ENCODE measurements around the gene ESRRG.

Gene ESRRG

DNA sequence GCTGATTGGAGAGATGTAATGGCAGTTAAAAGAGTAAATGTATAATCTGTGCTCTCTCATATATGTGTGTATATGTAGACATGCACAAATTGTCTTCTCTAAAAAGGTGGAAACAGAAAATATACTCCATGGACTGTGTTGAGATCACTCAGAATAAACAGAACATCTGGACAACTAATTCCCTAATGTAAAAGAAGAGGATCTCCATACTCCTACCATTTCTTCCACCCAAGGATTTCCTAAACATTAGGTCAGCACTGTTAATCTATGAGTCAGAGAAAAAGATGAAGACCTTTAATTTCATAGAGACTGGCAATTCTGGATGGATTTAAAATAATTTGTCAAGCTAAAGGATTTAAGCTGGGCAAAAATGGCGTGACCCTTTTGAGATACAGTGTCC is 80.1 kb downstream of the ESRRG start:
- TF ChIP-seq, protein P1, sequence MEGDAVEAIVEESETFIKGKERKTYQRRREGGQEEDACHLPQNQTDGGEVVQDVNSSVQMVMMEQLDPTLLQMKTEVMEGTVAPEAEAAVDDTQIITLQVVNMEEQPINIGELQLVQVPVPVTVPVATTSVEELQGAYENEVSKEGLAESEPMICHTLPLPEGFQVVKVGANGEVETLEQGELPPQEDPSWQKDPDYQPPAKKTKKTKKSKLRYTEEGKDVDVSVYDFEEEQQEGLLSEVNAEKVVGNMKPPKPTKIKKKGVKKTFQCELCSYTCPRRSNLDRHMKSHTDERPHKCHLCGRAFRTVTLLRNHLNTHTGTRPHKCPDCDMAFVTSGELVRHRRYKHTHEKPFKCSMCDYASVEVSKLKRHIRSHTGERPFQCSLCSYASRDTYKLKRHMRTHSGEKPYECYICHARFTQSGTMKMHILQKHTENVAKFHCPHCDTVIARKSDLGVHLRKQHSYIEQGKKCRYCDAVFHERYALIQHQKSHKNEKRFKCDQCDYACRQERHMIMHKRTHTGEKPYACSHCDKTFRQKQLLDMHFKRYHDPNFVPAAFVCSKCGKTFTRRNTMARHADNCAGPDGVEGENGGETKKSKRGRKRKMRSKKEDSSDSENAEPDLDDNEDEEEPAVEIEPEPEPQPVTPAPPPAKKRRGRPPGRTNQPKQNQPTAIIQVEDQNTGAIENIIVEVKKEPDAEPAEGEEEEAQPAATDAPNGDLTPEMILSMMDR (conservative IDR thresholded peaks at IDR 0.05; ENCODE audit: control insufficient read depth, insufficient read depth, low read depth, low read length), result no peak
- no peak for DNase-seq (ENCODE audit: low read depth)
- no peak overlapping the region for H3K4me3 ChIP-seq (ENCODE audit: control insufficient read depth, low read depth, low read length)

DNA sequence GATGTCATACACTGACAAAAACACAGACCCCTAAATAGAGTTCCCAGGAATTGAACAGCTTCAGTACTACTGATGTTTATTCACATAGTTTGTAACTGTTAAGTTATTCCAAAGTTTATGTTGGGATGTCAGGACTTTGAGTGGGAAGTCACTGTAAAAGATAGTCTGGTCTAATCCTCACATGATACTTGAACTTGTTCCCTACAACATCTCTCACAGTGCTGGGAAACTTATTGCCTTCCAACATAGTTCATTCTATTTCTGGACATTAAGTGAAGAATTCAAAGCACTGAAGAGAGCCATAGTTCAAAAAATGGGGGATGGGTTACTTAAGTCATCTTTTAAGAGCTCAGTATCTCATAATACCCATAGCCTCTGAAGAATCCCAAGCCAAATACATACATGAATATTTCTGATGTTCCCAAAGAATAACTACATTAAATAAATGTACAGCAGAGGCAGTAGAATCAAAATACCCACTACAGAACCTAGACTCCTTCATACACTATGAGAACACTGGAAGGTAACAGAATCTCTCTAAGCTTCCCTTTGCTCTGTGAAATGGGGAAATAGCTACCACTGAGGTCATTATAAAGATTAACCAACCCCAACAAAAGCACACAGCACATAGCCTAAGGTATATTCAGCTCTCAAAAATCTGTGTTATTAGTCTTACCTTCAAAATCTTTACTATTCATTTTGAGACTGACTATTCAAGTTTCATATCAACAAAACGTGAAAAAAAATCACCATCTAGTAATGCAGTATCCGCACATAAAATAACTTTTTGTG is 81.4 kb downstream of the ESRRG start:
- DNase-seq (ENCODE audit: low read depth), result no peak
- TF ChIP-seq, protein P1 (conservative IDR thresholded peaks at IDR 0.05; ENCODE audit: control insufficient read depth, insufficient read depth, low read depth, low read length), result no peak
- no peak overlapping the region for H3K4me3 ChIP-seq (ENCODE audit: control insufficient read depth, low read depth, low read length)

DNA sequence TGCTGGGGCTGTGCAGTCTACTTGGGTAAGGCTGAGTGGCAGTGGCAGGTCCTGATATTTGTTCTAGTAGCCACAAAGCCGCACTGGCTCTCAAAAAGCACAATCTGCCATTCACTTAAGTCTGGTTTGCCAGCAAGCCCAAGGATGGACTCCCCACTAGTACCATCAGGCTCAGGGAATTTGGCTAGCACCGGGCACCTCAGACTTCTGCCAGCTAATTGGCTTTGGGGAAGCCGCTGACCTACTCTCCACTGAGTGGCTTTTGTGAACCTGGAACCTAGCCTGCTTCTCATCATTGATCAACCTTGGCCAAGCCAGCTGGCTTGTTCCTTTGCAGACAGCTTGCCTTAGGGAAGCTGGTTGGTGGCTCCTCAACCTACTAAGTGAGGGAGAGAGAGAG is 83.1 kb downstream of the ESRRG start:
- no peak overlapping the region for H3K4me3 ChIP-seq (ENCODE audit: control insufficient read depth, low read depth, low read length)
- DNase-seq (ENCODE audit: low read depth), result no peak
- TF ChIP-seq, protein P1 (conservative IDR thresholded peaks at IDR 0.05; ENCODE audit: control insufficient read depth, insufficient read depth, low read depth, low read length), result no peak

DNA sequence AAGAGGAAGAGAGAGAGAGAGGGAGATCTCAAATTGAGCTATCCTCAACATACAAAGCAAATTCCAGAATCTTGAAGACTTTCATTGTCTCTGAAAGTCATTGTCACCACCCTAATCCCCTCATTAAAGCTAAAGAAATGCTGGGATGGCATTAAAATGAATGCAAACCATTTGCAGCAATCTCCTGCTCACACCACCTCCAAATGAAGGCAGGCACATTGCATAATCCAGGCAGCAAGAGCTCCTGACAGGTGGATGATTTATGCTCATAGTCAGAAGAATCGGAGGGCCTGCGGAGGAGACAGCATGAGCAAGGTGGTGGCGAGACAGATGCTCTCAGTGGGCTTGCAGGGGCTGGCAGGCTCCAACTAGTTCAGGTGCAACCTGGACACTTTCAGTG is 90.2 kb downstream of the ESRRG start:
- DNase-seq (ENCODE audit: low read depth), result no peak

DNA sequence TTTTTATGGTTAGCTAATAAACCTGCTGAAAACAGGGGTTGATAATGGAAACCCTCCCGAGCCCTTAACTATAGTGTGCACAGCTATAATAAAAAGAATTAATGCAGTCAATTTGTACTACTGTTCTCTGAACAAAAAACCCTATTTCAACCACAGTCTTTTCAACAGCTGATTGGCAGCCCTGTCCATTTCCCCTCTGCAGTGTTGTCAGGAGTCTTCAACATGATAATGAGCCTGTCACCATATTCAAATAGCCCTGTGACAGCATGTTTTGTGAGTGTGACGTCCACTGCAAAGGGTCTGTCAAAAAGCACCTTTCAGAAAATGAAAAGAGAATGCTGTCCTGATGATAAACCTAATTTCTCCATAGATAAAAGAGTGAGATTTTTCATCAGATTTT is 92.7 kb downstream of the ESRRG start:
- no peak for DNase-seq (ENCODE audit: low read depth)
- TF ChIP-seq, protein P1 (conservative IDR thresholded peaks at IDR 0.05; ENCODE audit: control insufficient read depth, insufficient read depth, low read depth, low read length), result no peak

More for the DNA sequence above, 90.2 kb downstream of the ESRRG start:
- TF ChIP-seq, protein P1 (conservative IDR thresholded peaks at IDR 0.05; ENCODE audit: control insufficient read depth, insufficient read depth, low read depth, low read length), result no peak
- no peak overlapping the region for H3K4me3 ChIP-seq (ENCODE audit: control insufficient read depth, low read depth, low read length)

DNA sequence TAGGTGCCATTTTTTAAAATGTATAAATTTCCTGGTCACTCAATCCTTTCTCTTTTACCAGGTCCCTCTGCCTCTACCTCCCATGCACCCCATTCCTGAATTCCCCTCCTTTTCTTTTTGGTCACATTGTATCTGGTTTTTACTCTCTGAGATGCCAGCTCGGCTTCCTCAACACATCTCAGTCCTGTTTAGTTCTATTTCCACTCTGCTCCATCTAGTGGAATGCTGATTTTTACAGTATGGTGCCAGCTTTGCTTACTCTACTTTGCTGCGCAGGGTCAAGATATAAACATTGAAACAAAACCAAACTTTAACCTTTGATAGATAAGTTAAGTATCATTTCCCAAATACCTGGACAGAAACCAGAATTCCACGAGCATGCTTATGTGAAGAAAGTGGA is 96.0 kb downstream of the ESRRG start:
- H3K4me3 ChIP-seq (ENCODE audit: control insufficient read depth, low read depth, low read length), result no peak overlapping the region
- DNase-seq (ENCODE audit: low read depth), result no peak
- TF ChIP-seq, protein P1 (conservative IDR thresholded peaks at IDR 0.05; ENCODE audit: control insufficient read depth, insufficient read depth, low read depth, low read length), result no peak

More for the DNA sequence above, 92.7 kb downstream of the ESRRG start:
- H3K4me3 ChIP-seq (ENCODE audit: control insufficient read depth, low read depth, low read length), result no peak overlapping the region
